Measurements from ENCODE around the gene ORAI2. TPM values are rescaled to one million over a fixed set of nuclear protein-coding genes. Genes with fewer than 3 reads are reported as not detected.
"Not testable (repeated sequence)": the region's sequence is repeated elsewhere in the genome, so short reads cannot be mapped to it uniquely, and the experiment has no call there.

Gene ORAI2
- total RNA-seq, 1 experiment from 2014 or later: 147 TPM

DNA sequence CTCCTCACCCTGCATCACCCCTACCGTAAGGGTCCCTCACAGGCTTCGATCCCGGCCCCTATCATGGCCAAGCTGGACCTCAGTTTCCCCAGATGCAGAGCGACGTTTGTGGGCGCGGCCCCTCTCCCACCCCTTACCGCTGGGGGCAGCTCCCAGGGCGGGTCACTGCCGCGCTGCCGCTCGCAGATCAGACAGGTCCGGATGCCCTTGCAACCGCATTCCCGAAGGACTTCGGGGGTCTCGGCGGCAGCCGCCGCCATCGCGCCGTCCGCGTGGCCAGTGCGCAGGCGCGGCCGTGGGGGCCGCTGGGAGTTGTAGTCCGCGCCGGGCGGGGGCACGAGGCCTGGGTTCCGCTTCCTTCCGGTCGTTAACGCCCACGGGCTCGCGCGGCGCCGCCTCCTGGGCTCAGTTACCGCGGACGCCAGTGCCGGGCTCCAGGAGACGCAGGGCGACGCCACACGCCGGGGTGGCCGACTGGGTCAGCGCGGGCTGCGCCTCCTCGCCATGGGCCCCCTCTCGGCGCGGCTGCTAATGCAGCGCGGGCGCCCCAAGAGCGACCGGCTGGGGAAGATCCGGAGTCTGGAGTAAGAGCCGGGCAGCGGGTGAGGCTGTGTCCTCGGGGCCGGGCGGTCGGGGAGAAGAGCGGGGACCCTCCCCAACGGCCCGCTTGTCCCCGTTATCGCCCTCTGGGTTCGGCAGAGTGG, 31.4 kb downstream of the ORAI2 start, which contains the start of the genes ALKBH4 and LRWD1:
TSS of gene ALKBH4 (minus strand) at position 287 of the 704 bp plus-strand sequence. CDS start at position 260, 27 bp downstream.
TSS of gene LRWD1 (plus strand) at position 408 of the 704 bp plus-strand sequence. CDS start at position 505, 97 bp downstream.
- DNase-seq (ENCODE audit: low spot score): peak; percentile 86
- in situ Hi-C loops (cut with HindIII; ENCODE audit: low sequenced_read_pairs): no loop called here

DNA sequence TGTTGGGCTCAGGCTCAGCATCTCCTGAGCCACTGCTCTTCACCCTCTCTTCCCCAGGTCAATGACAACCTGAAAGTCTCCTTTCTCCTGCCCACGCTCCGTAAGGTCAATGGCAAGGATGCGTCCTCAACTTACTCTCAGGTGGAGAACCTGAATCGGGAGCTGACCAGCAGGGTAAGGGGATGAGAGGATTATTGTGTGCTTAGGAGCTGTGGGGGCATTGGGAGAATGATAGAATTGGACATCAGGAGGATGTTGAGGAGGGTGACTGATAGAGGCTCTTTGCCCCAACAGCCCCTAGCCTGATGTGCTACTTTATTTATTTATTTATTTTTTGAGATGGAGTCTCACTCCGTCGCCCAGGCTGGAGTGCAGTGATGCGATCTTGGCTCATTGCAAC, 32.7 kb downstream of the ORAI2 start:
- in situ Hi-C loops (cut with HindIII; ENCODE audit: low sequenced_read_pairs): no loop called here
- no peak for DNase-seq (ENCODE audit: low spot score)

DNA sequence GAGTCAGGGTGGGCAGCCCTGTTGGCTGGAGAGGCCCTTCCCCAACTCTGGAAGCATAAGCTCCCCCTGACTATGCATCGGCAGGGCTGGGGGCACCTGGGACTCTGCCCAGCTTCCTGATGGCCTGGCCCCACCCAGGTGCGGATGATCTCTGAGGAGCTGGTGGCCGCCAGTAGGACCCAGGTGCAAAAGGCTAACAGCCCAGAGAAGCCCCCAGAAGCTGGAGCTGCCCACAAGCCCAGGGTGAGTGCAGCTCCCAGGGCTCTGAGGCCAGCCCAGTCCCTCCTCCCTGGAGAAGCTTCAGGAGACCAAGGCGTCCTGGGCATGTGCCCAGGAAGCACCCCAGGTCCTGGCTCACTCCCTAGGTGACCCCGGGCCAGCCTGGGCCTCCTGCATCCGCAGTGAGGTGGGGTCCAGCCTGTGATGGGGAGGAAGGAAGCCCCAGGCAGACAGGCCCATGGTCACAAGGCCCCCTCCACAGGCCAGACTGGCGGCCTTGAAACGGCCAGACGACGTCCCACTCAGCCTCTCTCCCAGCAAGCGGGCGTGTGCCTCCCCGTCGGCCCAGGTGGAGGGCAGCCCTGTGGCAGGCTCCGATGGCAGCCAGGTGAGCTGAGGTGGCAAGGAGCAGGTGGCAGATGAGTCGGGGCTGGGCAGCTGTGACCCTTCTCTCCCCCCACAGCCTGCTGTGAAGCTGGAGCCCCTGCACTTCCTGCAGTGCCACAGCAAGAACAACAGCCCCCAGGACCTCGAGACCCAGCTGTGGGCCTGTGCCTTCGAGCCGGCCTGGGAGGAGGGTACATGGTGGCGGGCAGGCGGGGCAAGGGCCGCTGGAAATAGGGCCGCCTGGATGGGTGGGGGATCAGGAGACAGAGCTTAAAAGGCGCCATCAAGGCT, 34.5 kb downstream of the ORAI2 start:
- in situ Hi-C loops (cut with HindIII; ENCODE audit: low sequenced_read_pairs): no loop called here
- DNase-seq (ENCODE audit: low spot score): no peak

DNA sequence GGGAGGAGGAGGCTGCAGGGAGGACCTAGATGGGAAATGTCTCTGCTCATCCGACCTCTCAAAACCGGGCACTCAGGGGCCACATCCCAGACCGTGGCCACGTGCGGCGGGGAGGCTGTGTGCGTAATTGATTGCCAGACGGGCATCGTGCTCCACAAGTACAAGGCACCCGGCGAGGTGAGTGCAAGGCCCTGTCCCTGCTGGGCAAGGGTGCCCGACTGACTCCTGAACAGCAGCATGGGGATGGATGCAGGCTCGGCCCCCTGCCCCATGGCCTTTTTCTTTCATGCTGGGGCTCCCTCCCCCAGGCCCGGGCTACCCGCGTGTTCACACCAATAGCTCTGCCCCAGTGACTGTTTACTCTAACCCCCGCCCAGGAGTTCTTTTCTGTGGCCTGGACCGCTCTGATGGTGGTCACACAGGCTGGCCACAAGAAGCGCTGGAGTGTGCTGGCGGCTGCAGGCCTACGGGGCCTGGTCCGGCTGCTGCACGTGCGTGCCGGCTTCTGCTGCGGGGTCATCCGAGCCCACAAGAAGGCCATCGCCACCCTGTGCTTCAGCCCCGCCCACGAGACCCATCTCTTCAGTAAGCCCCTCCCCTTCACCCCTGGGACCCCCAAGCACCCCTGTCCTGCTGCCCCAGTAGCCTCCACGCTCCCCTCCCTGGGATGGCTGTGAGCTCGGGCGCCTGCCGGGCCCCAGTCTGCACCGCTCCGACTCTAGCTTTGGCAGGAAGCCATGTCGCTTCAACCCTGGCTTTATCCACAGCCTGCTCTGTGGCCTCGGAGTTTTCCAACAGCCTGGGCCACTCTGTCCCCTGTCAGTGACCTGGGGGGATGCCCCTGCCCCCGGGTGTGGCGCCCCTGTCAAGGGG, 35.3 kb downstream of the ORAI2 start:
- in situ Hi-C loops (cut with HindIII; ENCODE audit: low sequenced_read_pairs): no loop called here
- DNase-seq (ENCODE audit: low spot score): peak; percentile 71

DNA sequence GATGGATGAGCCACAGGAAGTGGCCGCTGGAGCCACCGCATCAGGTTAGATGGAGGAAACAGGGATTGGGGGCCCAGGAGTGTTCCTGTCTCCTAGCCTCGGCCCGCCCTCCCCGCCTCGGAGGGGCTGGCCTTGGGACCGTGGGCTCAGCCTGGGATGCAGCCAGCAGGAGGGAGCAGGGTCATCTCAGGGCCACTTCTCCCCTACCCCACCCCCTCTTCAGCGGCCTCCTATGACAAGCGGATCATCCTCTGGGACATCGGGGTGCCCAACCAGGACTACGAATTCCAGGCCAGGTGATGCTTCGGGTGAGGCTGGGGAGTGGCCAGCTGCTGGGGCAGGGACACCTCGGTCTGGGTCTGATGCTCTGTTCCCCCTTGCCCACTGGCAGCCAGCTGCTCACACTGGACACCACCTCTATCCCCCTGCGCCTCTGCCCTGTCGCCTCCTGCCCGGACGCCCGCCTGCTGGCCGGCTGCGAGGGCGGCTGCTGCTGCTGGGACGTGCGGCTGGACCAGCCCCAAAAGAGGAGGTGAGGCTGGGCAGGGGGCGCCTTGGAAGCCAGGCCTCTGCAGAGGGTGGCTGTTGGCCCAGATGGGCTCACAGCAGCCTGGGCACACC, 36.1 kb downstream of the ORAI2 start:
- no peak for DNase-seq (ENCODE audit: low spot score)
- in situ Hi-C loops (cut with HindIII; ENCODE audit: low sequenced_read_pairs): no loop called here

DNA sequence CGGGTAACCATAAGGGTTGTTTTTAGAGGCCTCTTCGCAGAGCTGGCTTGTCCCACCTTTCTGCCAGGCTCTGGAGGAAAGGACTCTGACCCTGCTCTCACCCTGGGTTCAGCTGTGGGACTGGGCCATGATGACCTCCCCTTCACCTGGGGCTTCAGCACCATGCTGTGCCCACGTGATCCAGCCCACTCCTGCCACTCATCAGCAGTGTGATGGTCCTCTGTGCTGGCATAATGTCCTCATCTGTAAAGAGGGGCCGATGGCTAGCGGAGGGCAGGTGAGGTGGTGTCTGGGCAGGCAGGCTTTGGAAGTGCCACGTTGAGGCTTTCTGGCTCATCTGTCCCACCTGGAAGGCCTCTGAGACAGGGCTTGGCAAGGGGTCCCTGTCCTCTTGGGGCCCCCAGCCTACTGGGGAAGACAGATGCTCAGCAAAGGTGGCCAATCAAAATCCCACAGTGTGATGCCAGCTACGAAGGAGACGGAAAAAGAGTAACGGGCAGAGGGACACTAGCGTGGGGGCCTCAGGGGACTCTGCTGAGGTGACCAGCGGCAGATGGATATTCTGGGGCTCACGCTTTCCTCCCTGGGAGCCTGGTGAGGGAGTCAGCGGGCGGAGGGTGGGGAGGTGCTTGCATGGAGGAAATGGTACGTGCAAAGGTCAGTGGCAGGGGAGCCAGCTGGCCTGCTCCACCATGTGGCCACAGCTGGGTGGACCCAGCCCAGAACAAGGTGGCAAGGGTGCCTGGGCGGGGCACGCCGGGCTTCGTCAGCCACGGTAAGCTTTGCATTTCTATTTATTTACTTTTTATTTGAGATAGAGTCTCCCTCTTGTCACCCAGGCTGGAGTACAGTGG, 36.8 kb downstream of the ORAI2 start:
- in situ Hi-C loops (cut with HindIII; ENCODE audit: low sequenced_read_pairs): no loop called here
- DNase-seq (ENCODE audit: low spot score): no peak

DNA sequence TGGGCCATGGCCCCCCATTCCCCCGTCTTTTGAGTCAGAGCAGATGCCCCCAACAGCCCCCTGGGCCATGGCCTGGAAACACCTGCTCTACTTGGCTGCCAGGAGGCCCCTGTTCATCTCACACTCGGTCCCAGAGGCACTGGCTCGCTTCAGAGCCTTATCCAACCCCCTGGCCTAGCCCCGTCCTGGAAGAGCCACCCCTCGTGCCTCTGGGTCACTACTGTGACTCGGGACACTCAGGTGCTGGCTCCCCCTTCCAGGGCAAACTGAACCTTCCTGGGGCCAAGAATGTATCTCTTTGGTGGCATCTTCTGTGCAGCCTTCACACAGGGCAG, 38.4 kb downstream of the ORAI2 start:
- in situ Hi-C loops (cut with HindIII; ENCODE audit: low sequenced_read_pairs): no loop called here
- DNase-seq (ENCODE audit: low spot score): no peak

DNA sequence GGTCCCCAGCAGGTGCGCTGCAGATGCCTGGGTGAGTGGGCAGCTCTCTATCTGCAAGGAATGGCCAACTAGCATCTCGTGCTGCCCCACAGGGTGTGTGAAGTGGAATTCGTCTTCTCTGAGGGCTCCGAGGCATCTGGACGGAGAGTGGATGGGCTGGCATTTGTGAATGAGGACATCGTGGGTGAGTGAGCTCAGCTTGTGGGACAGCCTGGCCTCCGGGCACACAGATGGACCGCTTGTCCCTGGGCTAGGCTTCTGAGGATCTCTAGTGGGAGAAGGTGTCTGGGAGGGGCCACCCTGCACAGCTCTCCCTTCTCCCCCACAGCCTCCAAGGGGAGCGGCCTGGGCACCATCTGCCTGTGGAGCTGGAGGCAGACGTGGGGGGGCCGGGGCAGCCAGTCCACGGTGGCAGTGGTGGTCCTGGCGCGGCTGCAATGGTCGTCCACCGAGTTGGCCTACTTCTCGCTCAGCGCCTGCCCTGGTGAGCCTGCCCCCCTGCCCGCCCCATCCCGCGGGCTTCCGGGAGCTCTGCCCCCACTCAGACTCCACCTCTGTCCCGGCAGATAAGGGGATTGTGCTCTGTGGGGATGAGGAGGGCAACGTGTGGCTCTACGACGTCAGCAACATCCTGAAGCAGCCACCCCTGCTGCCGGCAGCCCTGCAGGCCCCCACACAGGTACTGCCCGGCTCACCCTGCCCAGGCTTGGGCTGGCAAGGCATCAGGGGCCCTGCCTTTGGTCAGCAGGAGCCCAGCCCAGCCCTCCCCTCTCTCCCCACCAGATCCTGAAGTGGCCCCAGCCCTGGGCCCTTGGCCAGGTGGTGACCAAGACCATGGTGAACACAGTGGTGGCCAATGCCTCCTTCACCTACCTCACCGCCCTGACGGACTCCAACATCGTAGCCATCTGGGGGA, 39.0 kb downstream of the ORAI2 start:
- in situ Hi-C loops (cut with HindIII; ENCODE audit: low sequenced_read_pairs): no loop called here
- peak; percentile 88 for DNase-seq (ENCODE audit: low spot score)

DNA sequence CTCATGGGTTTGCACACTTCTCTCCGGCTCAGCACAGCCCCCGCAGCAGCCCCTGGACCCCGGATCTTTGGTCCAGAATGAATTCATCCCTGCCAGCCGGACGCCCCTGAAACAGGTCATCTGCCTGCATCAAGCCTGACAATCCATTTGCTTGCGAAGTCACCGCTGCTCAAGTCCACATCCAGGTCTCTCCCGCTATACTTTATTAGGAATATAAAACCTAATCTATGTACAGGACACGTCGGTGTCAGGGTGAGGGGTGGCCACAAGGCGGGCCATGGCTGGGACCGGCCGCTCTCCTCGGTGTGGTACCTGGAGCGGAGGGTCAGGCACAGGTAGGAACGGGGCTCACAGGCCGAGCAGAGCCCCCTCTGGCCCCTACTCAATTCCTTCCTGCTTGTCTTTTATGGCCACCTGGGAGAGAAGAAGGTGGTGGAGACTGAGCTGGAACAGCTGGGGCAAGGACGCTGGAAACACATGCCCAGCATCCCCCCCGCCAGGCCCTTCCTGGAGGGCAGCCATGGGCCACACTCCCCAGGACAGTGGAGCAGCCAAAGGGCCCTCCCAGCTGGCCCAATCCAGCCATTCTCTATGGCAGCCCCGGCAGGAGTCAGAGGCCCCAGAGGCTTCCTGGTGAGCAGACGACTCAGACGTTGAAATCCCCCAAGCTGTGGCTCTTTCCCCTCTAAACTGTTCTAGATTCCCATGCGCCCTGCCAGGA, 40.1 kb downstream of the ORAI2 start:
- DNase-seq (ENCODE audit: low spot score): no peak
- in situ Hi-C loops (cut with HindIII; ENCODE audit: low sequenced_read_pairs): no loop called here

DNA sequence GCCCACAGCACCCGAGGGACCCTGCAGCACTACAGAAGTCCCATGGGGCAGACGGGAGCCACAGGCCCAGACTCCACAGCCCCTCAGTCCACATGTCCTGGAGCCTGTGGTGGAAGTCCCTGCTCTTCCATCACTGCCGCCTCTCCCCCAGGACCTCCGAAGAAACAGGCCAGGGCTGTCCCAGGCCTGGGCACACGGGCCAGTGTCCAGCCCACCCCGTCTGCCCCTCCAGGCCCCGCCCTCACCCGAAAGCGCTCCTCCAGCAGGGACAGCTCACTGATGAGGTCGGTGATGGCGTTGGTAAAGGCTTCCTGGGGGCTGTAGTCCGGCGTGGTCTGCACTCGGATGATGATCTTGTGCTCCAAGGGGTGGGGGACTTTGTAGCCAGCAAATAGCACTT, 40.7 kb downstream of the ORAI2 start:
- in situ Hi-C loops (cut with HindIII; ENCODE audit: low sequenced_read_pairs); DNase-seq (ENCODE audit: low spot score): not testable (repeated sequence)

DNA sequence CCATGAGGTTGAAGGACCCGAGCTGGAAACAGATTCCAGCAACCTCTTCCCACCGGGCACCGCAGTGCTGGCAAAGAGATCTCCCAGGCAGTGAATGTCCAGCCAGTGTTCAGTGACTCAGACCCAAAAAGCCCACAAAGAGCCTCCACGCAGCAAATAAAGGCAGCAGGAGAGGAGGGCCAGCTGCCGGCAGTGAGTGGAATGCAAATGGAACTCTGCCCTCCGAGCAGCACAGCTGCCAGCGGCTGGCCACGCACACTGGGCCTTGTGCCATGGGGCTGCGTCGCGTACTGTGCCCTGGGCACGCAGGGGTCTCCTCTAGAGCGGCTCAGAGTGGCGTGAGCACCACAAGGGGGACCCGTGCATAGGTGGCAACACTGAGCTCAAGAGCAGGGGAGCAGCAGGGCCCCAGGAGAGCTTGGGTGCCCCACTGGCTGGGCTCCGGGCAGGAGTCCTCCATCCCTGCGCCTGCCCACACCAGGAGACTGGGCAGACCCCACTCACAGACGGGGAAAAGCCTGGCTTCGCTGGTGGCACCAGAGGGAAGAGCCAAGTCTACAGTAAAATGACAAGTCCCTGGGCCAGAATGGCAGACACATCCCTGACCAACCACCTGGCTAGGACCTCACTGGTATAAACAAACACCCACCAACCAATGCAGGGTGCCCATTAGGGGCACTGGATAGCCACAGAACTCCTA, 41.5 kb downstream of the ORAI2 start:
- in situ Hi-C loops (cut with HindIII; ENCODE audit: low sequenced_read_pairs); DNase-seq (ENCODE audit: low spot score): not testable (repeated sequence)

DNA sequence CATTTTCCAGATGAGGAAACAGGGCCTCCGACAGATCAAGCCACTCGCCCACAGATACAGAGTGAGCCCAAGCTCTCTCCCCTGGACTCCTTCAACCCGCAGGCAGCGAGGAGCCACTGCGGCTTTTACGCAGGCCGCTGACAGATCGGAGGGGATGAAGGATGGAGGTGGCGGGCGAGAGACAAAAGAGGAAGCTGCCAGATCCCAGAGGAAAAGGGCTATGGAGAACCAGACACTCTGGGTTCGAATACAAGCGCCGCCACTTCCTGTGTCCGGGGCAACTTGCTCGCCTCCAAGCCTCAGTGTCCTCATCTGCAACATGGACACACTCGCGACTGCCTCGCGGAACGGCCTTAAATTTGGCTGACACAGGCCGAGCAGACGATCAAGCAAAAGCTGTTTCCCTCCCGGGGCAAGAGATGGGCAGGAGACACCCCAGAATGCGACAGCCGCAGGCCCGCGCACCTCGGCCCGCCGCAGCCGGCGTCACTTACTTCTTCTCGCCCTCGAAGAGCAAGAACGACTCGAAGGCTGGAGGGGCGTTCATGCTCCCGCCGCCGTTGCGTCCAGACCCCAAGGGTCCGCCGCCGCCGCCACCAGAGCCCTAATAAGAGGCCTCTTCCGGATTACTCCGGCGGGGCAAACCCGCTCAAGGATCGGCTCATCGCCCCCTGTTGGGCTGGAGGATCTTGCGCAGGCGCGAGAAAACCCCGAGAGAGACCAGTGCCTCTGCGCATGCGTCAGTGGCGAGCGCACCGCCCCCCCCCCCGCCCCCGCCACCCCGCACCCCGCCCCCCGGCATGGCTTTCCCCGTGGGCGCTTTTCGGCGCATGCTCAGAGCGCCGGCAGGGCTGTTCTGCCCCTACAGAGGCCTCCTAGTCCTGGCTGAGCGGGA, 45.2 kb downstream of the ORAI2 start, which contains the start of gene POLR2J:
TSS of gene POLR2J (minus strand) at position 609 of the 895 bp plus-strand sequence. CDS start at position 547, 62 bp downstream.
- peak; percentile 62 for DNase-seq (ENCODE audit: low spot score)
- in situ Hi-C loops (cut with HindIII; ENCODE audit: low sequenced_read_pairs): not testable (repeated sequence)

DNA sequence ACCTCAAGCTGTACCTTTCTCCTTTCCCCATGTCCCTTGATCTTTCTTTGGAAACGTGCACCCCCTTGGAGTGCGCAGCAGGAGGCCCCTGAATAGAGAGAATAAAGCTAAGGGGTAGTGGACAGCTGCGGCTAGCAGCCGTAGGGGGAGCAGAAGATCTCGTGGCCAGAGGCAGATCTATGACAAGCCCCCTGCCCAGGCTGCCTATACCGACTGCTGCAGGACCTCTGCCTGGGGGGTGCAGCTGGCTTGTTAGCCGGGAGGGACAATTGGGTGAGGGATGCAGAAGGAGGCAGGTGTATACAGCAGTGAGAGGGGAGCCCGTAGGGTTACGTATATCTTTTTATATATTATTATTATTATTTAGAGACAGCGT, 45.8 kb downstream of the ORAI2 start:
- in situ Hi-C loops (cut with HindIII; ENCODE audit: low sequenced_read_pairs): not testable (repeated sequence)

DNA sequence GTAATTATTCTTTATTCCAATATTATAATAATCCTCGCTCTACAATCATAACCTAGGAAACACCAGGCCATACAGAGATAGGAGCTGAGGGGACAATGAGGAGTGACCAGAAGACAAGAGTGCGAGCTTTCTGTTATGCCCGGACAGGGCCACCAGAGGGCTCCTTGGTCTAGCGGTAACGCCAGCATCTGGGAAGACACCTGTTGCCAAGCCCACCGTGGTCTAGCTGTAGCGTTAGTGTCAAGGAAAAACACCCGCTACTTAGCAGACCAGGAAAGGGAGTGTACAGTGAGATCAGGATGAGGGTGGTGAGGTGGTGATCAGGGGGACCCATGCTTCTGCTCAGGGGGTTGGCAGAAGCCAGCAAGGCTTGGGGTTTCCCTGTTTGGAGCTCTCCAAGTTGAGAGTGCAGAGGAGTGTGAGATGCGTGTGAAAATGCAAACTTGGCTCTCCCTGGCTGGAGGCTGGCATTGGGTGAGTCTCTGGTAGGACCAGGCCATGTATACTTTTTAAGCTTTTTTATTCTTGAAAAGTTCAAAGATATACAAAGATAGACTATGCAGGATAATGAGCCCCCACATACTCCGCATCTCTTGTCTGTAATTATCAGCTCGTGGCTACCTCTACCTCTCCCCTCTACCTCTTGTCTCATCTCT, 46.7 kb downstream of the ORAI2 start:
- in situ Hi-C loops (cut with HindIII; ENCODE audit: low sequenced_read_pairs); DNase-seq (ENCODE audit: low spot score): not testable (repeated sequence)

More for the DNA sequence above, 45.8 kb downstream of the ORAI2 start:
- DNase-seq (ENCODE audit: low spot score): not testable (repeated sequence)
